ENCODE results near the gene GPRC5B.

The GPRC5B gene, protein sequence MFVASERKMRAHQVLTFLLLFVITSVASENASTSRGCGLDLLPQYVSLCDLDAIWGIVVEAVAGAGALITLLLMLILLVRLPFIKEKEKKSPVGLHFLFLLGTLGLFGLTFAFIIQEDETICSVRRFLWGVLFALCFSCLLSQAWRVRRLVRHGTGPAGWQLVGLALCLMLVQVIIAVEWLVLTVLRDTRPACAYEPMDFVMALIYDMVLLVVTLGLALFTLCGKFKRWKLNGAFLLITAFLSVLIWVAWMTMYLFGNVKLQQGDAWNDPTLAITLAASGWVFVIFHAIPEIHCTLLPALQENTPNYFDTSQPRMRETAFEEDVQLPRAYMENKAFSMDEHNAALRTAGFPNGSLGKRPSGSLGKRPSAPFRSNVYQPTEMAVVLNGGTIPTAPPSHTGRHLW

DNA sequence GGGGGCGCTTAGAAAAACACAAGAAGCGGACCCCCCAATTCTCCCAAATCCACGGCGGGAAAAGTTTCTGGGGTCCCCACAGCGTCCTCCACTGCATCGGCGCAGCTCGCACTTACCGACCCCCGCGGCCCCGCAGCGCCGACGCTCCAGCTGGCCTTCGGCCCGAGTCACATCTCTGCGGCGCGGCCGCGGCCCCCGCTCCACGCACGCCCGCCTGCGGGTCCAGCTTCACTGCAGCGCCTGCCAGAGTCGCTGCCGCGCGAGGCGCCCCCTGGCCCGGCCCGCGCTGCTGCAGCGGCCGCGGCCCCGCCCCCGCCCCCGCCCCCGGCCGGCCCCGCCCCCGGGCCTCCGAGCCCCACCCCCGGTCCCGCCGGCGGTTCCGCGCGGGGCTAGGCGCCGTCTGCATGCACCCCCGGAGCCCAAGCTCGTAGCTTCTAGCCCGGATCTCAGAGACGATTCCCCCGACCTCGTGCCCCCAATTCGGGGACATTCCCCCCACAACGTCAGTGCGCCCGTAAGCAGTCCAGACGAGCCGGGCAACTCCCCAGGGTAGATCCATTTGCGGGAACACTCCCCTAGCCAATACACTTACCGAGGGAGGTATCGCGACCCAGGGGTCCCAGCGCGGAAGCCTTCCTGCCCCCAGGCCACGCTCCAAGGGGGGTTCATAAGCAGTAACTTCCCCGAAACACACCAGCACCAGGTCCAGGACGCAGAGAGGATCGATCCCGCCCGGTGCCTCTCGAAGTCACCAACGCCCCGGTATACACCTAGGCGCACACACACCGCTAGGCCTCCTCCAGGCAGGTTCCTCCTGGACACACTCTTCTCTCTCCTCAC is at the start of gene GPRC5B:
TSS of gene GPRC5B (minus strand) at position 238 of the 840 bp plus-strand sequence. CDS start 12,003 bp downstream, outside the sequence.
- DNase-seq, result peak; percentile 22 to 50

- no peak for DNase-seq
These were observed 49.1 kb upstream of the GPRC5B start for GRCh38 chr16:19933740-19934139.

DNA sequence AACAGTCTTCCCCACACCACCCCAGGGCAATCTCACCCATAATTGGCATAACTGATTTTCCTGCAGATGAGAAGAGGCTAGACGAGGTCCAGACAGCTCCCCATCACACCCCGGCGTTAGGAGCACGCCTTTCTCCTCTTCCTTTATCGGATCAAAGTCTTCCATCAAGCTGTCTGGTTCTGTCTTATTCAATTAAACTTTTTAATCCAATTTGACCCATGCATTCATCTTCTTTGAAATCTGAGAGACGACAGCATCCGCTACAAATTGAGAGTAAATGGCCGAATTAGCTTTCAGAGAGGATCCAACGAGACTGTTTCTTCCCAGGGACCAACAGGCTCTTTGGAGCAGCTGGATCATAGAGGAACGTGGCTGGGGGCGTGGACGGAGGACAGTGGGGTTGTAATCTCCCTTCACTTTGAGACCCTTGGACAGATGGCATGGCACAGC is 44.4 kb upstream of the GPRC5B start:
- no peak for DNase-seq

DNA sequence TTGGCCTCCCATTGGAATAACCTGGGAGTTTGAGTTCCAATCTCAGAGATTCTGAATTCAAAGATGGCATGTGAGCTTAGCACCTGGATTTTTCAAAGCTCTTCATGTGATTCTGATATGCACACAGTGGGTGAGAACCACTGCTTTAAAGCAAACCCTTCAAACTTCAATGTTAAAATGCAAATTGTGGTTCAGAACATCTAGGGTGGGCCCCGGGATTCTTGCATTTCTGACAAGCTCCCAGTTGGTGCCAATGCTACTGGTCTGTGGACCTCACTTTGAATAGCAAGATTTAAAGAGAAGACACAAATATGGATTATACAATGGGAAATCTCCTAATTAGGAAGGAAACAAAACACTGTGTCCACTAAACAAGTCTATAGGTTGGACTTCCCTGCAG is 43.8 kb upstream of the GPRC5B start:
- DNase-seq, result no peak

DNA sequence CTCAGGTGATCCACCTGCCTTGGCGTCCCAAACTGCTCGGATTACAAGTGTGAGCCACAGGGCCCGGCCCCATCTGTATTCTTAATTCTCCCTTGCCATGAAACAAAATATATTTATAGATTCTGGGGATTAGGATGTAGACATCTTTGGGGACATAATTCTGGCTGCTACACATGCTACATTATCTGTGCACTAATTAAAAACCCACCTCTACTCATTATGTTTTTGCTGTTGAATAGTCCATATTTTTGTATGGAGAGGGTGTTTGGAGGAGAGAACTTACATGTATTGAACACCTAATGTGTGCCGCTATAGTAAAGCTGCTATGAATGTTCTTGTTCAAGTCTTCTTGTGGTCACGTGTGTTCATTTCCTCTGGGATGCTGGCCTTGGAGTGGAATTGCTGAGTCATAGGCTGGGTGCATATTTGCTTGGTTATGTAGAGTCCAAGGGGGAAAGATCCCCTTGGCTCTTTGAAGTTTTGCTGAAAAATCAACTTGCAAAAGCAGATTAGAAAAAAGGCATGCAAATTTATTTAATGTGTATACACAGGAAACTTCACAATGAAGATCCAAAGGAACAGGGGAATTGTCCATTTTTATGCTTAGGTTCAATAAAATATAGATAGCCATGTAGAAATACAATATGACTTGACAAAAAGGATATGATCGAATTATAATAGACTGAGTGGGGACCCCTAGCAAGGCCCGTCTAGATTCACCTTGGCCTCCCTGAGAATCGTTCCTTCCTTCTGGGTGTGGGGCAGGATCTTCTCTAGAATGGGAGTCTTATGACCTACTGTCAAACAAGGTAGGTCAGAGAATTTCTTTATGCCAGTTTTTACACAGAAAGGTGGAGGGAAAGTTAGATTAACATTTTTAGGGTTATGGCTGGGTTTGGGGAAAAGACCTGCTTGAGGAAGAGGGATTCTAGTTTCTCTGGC is 42.1 kb upstream of the GPRC5B start:
- no peak for DNase-seq

GRCh38 chr16:19923396-19923795 is 38.7 kb upstream of the GPRC5B start:
- DNase-seq, result no peak

GRCh38 chr16:19919142-19919541 is 34.5 kb upstream of the GPRC5B start:
- DNase-seq, result no peak

DNA sequence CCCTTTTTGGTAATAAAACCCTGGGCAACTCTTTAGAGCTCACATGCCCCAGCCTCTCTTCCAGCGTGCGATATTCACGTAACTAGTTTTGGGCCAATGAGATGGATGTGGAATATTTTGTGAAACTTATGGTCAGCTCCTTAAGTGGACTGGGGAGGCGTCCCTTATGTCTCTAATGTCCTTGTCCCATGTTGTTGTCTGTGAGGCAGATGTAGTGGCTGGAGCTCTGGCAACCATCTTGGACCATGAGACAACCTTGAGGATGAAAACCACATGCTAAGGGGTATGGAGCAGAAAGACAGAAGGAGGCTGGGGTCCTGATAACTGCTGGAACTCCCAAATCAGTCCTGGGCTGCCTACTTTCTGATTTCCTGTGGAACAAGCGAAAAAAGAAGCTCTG is 31.4 kb upstream of the GPRC5B start:
- no peak for DNase-seq

DNA sequence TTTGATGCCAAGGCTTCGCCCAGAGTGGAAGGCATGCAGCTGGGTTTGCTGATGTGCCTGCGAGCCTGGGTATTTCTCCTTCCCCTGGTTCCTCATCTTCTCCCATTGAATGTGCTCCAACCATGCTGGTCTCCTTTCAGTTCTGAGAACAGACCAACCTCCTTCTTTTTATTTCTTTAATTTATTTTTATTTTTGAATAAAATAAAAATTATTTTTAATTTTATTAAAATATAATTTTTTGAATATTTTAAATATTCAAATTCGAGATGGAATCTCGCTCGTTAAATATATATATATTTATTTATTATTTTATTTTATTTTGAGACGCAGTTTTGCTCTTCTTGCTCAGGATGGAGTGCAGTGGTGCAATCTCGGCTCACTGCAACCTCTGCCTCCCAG is 30.2 kb upstream of the GPRC5B start:
- no peak for DNase-seq

GRCh38 chr16:19913340-19913645 is 28.6 kb upstream of the GPRC5B start:
- no peak for DNase-seq

GRCh38 chr16:19912455-19913339 is 28.0 kb upstream of the GPRC5B start:
- DNase-seq, result no peak

DNA sequence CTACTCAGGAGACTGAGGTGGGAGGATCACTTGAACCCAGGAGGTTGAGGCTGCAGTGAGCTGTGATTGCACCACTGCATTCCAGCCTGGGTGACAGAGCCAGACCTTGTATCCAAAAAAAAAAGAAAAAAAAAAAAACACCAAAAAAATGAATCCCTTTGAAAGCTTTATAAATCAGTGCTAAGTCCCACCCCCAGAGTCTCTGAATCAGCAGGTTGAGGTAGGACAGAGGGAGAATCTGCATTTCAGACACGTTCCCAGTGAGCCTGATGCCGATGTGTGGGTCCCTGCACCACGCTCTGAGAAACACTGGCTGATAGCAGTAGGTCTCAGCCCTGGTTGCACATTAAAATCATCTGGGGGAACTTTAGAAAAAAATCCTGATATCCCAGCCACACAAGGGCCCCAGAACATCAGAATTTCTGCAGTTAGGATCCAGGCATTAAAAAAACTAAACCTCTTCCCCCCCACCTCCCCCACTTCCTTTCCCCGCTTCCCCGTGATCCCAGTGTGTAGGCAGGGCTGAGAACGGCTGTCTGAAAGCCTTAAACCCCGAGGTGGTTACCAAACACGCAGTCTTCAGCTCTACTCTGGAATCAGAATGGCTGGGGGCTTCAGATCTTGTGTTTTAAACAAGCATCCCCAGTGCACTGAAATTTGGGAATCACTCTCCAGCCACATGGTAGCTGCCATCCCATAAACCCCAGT is 27.3 kb upstream of the GPRC5B start:
- DNase-seq, result no peak

- DNase-seq, result no peak
These were observed 26.6 kb upstream of the GPRC5B start for GRCh38 chr16:19911204-19911603.

DNA sequence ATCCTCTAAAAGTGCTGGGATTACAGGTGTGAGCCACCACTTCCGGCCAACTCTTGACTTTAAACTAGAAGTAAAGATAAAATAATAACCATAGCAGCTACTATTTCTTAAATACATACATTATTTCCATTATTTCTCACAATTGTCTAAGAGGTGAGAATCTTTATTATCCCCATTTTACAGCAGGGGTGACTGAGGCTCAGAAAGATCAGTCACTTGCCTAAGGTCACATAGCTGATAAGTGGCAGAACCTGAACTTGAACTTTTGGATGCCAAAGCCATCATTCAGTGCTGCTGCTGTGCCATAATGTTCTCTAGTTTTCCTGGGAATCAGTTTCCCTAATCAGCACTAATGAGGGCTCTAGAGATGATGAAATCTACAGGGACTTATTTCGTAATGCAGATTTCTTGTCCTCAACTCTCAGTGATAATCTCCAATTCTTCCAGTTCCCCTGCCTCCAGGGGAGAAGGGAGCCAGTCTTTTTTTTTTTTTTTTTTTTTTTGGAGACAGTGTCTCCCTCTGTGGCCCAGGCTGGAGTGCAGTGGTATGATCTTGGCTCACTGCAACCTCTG is 25.2 kb upstream of the GPRC5B start:
- DNase-seq, result no peak

GRCh38 chr16:19908921-19909320 is 24.3 kb upstream of the GPRC5B start:
- DNase-seq, result no peak

- peak; percentile 64 to 66 for DNase-seq
These were observed 22.7 kb upstream of the GPRC5B start for GRCh38 chr16:19907161-19907992.

GRCh38 chr16:19901164-19901563 is 16.5 kb upstream of the GPRC5B start:
- DNase-seq, result no peak

DNA sequence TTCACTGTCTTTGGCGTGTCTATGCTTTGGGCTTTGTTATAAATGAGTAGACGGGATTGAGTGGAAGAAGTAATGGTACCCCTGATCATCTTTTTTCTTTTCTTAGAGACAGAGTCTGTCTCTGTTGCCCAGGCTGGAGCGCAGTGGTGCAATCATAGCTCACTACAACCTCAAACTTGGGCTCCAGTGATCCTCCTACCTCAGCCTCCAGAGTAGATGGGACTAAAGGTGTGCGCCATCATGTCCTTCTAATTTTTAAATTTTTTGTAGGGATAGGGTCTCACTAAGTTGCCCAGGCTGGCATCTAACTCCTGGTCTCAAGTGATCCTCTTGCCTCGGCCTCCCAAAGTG is 14.9 kb upstream of the GPRC5B start:
- no peak for DNase-seq

GRCh38 chr16:19898924-19899604 is 14.4 kb upstream of the GPRC5B start:
- DNase-seq, result peak in 1 of 2 donors; percentile 34
